HepG2 (cell line): ENCODE data around the gene KCTD15. TPM values are rescaled to one million over a fixed set of nuclear protein-coding genes. Genes with fewer than 3 reads are reported as not detected.

Experiments used
- ATAC-seq: fragments of 200-7000 bp; cut with Tn5 transposase; 3 replicates; pipeline ENCODE4 v1.9.1; 2020; ENCODE audit warnings: mild to moderate bottlenecking, moderate library complexity
- BruUV-seq: library from RNA; stranded (reverse); fragments of 400-500 nt; replicated peaks from 2 replicates; lab custom pipeline; 2021; lab: Mats Ljungman, UMichigan
- CTCF ChIA-PET: fragments of 300-600 bp; formaldehyde crosslinking; extraction: SDS; loops from one replicate; lab custom pipeline; 2021; ENCODE audit warnings: low total read pairs, inconsistent platforms, low intra/inter-chr PET ratio; lab: Yijun Ruan, JAX
- POLR2A ChIA-PET: fragments of 350-600 bp; sonication (Branson Sonifier 250); formaldehyde crosslinking; loops from one replicate; lab custom pipeline; 2020; ENCODE audit warnings: antibody characterized with exemption, inconsistent platforms; lab: Yijun Ruan, JAX
- DNase-seq: peaks from one replicate; pipeline ENCODE4 v3.0.0-alpha.2; 2015; ENCODE audit warnings: low spot score
- FAIRE-seq: peaks from 3 replicates; lab custom pipeline; 2011; peaks lifted over from hg19 to GRCh38; lab: Jason Lieb, UNC
- H2AFZ ChIP-seq: one replicate; pipeline ENCODE4 v1.6.1; 2011; ENCODE audit warnings: low read length, inconsistent platforms
- H3K27ac ChIP-seq: fragments of 300-600 bp; 3 replicates; pipeline ENCODE4 v1.8.0; 2011; ENCODE audit warnings: mixed run types, mild to moderate bottlenecking, mixed read lengths, low read length, inconsistent platforms; ENCODE audit not compliant: insufficient read depth; ENCODE audit errors: extremely low read length
- H3K27me3 ChIP-seq, 2 experiments: fragments of 200-600 bp in 1 of 2; 2 replicates in 1 of 2; 3 replicates in 1 of 2; pipeline versions ENCODE4 v1.6.0 to v1.8.0; 2011; ENCODE audit warnings: low read length in 2 of 2, mild to moderate bottlenecking in 2 of 2, moderate library complexity in 2 of 2, inconsistent platforms in 1 of 2; ENCODE audit not compliant: insufficient read depth in 2 of 2, control insufficient read depth in 1 of 2
- H3K36me3 ChIP-seq, 2 experiments: fragments of 200-600 bp in 1 of 2; replicated peaks in 1 of 2; 2 replicates in 1 of 2; 3 replicates in 1 of 2; pipeline versions ENCODE4 v1.5.1 to v1.8.0; 2011; ENCODE audit warnings: low read length in 2 of 2, inconsistent platforms in 1 of 2; ENCODE audit not compliant: insufficient read depth in 2 of 2, control insufficient read depth in 1 of 2
- H3K4me1 ChIP-seq: 2 replicates; pipeline ENCODE4 v1.5.1; 2012; ENCODE audit warnings: low read length, inconsistent platforms; ENCODE audit not compliant: insufficient read depth
- H3K4me2 ChIP-seq: 2 replicates; pipeline ENCODE4 v1.6.0; 2011; ENCODE audit warnings: low read depth, low read length, inconsistent platforms
- H3K4me3 ChIP-seq, 3 experiments: fragments of 200-600 bp in 1 of 3; sonication (generic), shearing (Covaris generic) in 1 of 3; replicated peaks in 1 of 3; 2 replicates each; pipeline ENCODE4 v1.5.1; 2011 to 2016; ENCODE audit warnings: low read length in 3 of 3, inconsistent platforms in 2 of 3, low read depth in 2 of 3, mild to moderate bottlenecking in 2 of 3, control low read depth in 1 of 3, mixed read lengths in 1 of 3; ENCODE audit not compliant: insufficient read depth in 1 of 3
- H3K79me2 ChIP-seq: one replicate; pipeline ENCODE4 v1.6.1; 2011; ENCODE audit warnings: low read length, inconsistent platforms; ENCODE audit not compliant: insufficient read depth
- H3K9ac ChIP-seq: 2 replicates; pipeline ENCODE4 v1.6.0; 2011; ENCODE audit warnings: mild to moderate bottlenecking, low read depth, low read length, inconsistent platforms; ENCODE audit not compliant: insufficient read depth
- H3K9me3 ChIP-seq: 2 replicates; pipeline ENCODE4 v1.5.1; 2012; ENCODE audit warnings: mild to moderate bottlenecking, low read length
- H4K20me1 ChIP-seq: 2 replicates; pipeline ENCODE4 v1.6.0; 2011; ENCODE audit warnings: inconsistent platforms, mild to moderate bottlenecking, low read length, moderate library complexity; ENCODE audit not compliant: insufficient read depth
- BORCS8-MEF2B ChIP-seq: sonication (generic); formaldehyde crosslinking; IDR thresholded peaks from 2 replicates; pipeline ENCODE4 v1.8.0; 2022; ENCODE audit warnings: mild to moderate bottlenecking, missing genetic modification reagents
- HNRNPK ChIP-seq: fragments of 200-400 bp; formaldehyde crosslinking; IDR thresholded peaks from 2 replicates; pipeline ENCODE4 v1.6.1; 2018; ENCODE audit warnings: low read length, low read depth, moderate library complexity, mild to moderate bottlenecking; ENCODE audit not compliant: poor library complexity, severe bottlenecking
- IKZF1 ChIP-seq: fragments of 450-650 bp; IDR thresholded peaks from 2 replicates; pipeline ENCODE4 v1.7.1; 2016
- PAXIP1 ChIP-seq: sonication (generic); formaldehyde crosslinking; conservative IDR thresholded peaks from 2 replicates; pipeline ENCODE4 v1.4.0; 2020; ENCODE audit warnings: mild to moderate bottlenecking, missing genetic modification reagents, moderate library complexity
- PCBP1 ChIP-seq: fragments of 200-400 bp; formaldehyde crosslinking; IDR thresholded peaks from 2 replicates; pipeline ENCODE4 v1.6.1; 2017; ENCODE audit warnings: mild to moderate bottlenecking, low read depth, low read length, borderline replicate concordance
- RFXAP ChIP-seq: sonication (generic); formaldehyde crosslinking; IDR thresholded peaks from 2 replicates; pipeline ENCODE4 v1.4.0; 2020; ENCODE audit warnings: missing genetic modification reagents, borderline replicate concordance
- SMARCE1 ChIP-seq: fragments of 450-650 bp; IDR thresholded peaks from 2 replicates; pipeline ENCODE4 v1.6.1; 2017; ENCODE audit warnings: borderline replicate concordance
- TFDP2 ChIP-seq: sonication (generic); formaldehyde crosslinking; IDR thresholded peaks from 2 replicates; pipeline ENCODE4 v1.4.0; 2020; ENCODE audit warnings: missing genetic modification reagents
- ZFP1 ChIP-seq: IDR thresholded peaks from 2 replicates; pipeline ENCODE4 v1.6.1; 2016
- ZFP62 ChIP-seq: sonication (generic); formaldehyde crosslinking; IDR thresholded peaks from 2 replicates; pipeline ENCODE4 v1.4.0; 2020; ENCODE audit warnings: missing genetic modification reagents
- ZNF878 ChIP-seq: sonication (generic); formaldehyde crosslinking; IDR thresholded peaks from 2 replicates; pipeline ENCODE4 v1.8.1; 2023; ENCODE audit warnings: mild to moderate bottlenecking, missing genetic modification reagents, moderate library complexity
- in situ Hi-C: cut with HindIII; loops from 2 replicates; pipeline ENCODE4 v1.10.0; 2017; ENCODE audit warnings: low pct_unique_long_range_greater_than_20kb; ENCODE audit not compliant: extremely low pct_ligation_motif_present
- intact Hi-C: fragments of 100-400 bp; cut with micrococcal nuclease; formaldehyde crosslinking; loops from one replicate; pipeline ENCODE4 v1.10.0; 2022; ENCODE audit not compliant: unreplicated experiment
- polyA plus RNA-seq, 8 experiments: library from polyadenylated mRNA; depleted of rRNA in 3 of 8; stranded (reverse) in 7 of 8; unstranded in 1 of 8; fragments of >200 nt; fragmentation: Illumina TruSeq in 4 of 8; extraction: Trizol in 4 of 8; gene quantifications; 2 replicates each; pipeline versions ENCODE4 v1.2.1 to v1.2.3, GENCODE V29; 2011 to 2016; ENCODE audit warnings: low read depth in 4 of 8, missing spikeins in 1 of 8, mixed read lengths in 1 of 8; ENCODE audit not compliant: insufficient read depth in 1 of 8
- total RNA-seq, 5 experiments: library from RNA; depleted of rRNA; stranded (reverse); fragments of >200 nt; fragmentation: Illumina TruSeq; extraction: Trizol; gene quantifications; 2 replicates each; pipeline ENCODE4 v1.2.3, GENCODE V29; 2016; ENCODE audit warnings: low read depth in 1 of 5

The KCTD15 gene
- total and polyA plus RNA-seq, 2 of the 13 experiments (the other 11 are each of a cell fraction or from before 2014, with no cell fraction given) = 13.2 to 16.7 TPM

- Histone ChIP-seq H3K36me3 (no peaks in the 10 kb centered on the region), H3K4me3 (no peak overlapping the region), H3K4me2 (no peak overlapping the region), H3K79me2 (no peaks in the 10 kb centered on the region), H3K9me3 (no peaks in the 10 kb centered on the region), H3K4me1 (peaks cover 20% of the 10 kb centered on the region), H4K20me1 (no peaks in the 10 kb centered on the region), H3K27ac (no peak overlapping the region), H3K9ac (no peak overlapping the region), H3K27me3 (peaks cover 1 to 12% of the 10 kb centered on the region in 2 experiments), H2AFZ (no peak overlapping the region)
- in situ Hi-C loops = no loop called here
- CTCF ChIA-PET = no interaction called here
- DNase-seq = no peak
- no peak for ATAC-seq
- no TSS peak for BruUV-seq
- POLR2A ChIA-PET = no interaction called here
- intact Hi-C loops = no loop called here
- FAIRE-seq = no peak
- TF ChIP-seq TFDP2 (CRISPR knock-in tag) (no peak), IKZF1 (no peak), HNRNPK (no peak), ZNF878 (CRISPR knock-in tag) (no peak), ZFP62 (CRISPR knock-in tag) (no peak), PAXIP1 (no peak), BORCS8-MEF2B (CRISPR knock-in tag) (no peak), ZFP1 (CRISPR knock-in tag) (no peak), PCBP1 (no peak), SMARCE1 (no peak), RFXAP (CRISPR knock-in tag) (no peak)
These were observed 26.7 kb downstream of the KCTD15 start for GRCh38 chr19:33823341-33823740.
